ENCODE data around the gene PLPP4.
"Not testable (repeated sequence)": the region's sequence is repeated elsewhere in the genome, so short reads cannot be mapped to it uniquely, and the experiment has no call there.

PLPP4 gene

DNA sequence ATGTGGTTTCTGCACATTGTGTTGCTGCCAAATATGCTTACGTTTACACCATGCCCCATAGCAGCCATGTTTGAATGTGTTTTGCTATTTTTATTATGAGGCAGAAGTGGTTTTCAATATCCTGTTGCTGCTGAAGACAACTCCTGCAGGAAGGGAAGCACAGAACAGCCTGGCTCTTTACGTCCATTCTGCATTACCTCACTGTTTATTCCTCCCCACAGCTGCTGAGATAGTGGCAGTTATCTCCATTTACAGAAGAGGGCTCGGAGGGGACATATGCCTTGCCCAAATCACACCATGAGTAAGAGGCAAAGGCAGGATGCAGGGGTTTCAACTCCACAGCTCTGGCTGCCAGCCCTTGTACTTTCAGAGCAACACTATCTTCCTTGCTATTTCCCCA, 35.3 kb downstream of the PLPP4 start:
- DNase-seq = no peak

DNA sequence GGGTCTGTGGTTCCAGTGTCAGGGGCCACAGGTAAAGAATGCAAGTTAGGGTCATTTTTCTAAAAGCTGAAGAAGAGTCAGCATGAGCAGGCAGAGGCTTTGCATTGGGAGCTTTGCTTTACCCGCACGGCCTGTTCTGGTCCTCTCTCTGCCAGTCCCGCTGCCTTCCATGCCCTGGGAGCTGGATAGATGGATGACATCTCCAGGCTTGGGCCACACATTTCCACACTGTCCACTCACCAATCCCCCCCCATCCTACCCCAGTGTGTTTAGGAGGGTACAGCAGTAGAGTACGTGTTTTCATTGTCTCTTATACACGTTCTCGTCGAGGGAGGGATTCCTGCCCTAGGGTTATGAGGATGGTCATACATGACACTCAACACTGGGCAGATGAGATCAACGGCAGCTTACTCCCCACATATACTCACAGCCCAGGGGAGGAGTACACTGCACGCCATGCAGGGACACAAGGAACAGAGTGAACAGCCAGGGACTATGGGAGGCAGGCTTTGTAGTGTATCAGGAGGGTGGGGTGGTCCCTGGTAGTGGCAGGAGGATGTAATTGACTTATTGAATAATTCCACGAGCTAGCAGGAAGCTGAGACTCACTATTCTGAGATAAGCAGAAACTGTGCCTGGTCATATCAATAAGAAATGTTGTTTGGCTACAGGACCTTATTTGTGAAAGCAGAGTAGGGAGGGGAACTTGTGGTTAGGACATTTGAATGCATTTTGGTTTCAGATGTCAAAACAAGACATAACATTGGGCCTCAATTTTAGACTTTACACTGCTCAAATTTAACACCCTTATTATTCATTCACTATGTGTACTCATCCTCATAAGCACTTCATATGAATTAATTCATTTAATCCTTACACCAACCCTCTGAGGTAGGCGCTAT, 36.6 kb downstream of the PLPP4 start:
- no peak for DNase-seq

DNA sequence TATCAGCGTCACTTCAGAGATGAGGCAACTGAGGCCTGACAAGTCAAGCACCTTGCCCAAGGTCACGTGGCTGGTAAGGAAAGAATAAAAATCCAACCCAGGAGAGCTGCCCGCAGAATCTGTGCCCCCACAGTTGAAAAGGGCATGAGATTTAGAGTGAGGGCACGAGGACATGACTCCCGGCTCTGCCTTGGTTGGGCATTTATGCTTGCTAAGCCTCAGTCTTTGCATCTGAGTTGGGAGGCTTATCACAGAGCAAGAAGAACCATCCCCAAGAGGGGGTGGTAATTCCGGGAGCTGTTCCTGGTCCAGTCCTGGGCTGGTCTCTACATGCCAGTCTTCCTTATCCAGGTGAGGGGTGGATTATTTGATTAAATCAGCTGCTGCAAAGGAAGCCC, 37.3 kb downstream of the PLPP4 start:
- DNase-seq = no peak

DNA sequence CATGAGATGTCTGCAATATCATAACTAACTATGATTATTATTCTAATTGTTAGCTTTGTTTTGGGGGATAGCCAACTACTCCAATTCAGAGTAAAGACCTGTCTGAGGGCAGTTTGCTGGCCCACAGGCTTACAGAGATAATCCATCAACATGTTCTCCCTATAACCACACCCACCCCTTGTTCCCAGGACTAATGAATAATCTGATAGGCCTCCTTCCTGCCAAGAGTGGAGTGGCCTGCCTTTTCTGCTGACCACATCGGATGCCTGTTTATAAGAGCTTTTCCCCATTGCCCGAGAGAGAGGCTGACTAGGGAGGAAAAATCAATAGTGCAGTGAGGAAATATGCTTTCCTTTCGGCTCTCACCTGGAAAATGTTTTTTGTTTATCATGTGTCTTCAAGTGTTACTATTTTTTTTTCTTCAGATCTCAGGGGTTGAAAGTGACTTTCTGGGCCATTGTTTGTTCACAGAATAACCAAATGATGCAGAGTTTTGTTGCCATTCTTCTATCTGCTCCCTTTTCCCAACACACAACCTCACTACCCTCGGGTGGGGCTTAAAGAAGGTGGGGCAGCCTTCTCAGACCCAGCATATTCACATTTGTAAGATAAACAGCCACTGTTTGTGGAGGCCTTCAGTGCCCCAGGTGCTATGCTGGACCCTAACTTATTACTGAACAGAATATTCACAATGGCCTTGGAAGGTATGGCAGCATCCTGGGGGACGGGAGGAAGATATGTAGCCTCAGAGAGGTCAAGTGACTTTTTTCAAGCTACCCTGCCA, 38.4 kb downstream of the PLPP4 start:
- no peak for DNase-seq

DNA sequence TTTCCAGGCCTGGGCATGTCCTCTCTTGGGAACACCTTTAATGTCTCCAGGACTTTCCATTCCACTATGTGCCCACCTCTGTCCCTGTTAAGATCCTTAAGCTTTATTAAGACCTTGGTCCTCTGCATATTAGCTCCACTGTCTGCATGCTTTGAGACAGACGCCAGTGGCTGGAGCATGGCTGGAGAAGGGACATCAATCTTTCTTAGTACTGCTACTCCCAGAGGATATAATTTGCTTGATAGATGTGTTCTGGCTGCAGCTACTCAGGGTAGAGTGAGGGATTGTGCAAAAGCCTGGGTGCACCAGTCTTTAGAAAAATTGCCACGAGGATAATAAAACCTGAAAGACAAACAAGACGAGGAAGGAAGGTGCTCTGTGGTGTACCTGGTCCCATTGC, 42.9 kb downstream of the PLPP4 start:
- no peak for DNase-seq

DNA sequence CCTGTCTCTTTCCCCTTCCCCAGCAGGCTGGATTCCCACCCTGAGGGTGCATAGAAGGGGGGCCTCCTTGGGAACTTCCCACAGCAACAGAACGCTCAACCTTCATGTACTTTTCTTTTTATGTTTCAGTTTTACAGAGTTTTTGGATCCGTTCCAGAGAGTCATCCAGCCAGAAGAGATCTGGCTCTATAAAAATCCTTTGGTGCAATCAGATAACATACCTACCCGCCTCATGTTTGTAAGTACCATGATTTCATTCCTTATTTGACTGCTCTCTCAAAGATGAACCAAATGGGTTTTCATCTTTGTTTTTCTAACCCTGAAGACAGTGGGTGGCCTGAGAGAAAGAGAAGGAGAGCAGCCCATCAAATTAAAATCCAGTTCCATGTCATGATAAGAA, 46.7 kb downstream of the PLPP4 start:
- DNase-seq = no peak

DNA sequence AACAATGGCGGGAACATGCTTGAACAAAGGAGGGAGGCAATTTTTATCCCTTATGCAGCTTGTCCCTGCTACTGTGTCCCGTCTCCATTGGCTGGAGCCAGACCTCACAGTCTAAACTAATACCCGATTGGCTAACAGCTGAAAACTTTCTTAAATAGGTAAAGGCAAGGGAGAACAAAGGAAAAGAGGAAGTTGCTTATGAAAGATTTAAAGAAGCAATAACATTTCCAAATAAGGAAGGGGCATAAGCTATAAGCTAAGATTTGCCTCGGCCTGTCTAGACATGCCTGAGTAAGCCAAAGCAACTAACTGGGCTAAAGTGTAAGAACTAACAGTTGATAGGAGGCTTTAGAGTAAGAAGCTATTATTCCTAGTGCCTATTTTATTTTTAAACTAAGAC, 47.2 kb downstream of the PLPP4 start:
- not testable (repeated sequence) for DNase-seq

DNA sequence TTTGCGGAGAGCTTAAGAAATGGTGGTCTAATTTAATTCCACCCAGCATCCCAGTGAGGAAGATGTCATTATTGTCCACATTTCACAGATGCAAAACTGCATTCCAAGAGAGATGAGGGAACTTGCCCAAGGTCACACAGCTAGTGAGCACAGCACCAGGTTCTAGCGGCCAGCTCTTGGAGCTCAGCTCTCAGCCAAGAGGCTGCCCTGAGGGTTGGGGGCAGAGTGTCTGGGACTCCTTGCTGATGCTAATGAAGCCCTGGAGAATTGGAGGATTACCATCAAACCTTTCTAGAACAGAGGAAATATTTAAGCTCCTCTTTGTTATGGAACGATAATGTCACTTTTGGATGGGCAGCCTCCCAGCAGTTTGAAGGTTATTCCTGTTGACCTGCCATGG, 48.0 kb downstream of the PLPP4 start:
- no peak for DNase-seq

DNA sequence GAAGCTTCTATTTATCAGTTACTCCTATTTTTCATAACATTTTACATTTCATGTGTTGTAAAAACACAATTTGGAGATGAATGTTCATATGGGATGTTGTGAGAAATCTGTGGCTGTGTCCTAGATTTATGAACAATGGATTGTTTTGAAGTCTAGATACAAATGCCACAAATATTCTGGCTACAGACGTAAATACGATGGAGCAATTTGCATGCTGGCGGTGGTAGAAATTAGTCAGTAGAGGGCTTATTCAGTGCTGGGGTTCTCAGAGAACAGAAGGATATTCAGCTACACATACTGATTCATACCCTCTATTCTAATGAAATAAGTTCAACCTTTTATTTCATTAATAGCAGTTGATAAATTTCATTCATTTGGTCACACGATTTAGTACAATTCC, 48.8 kb downstream of the PLPP4 start:
- no peak for DNase-seq

DNA sequence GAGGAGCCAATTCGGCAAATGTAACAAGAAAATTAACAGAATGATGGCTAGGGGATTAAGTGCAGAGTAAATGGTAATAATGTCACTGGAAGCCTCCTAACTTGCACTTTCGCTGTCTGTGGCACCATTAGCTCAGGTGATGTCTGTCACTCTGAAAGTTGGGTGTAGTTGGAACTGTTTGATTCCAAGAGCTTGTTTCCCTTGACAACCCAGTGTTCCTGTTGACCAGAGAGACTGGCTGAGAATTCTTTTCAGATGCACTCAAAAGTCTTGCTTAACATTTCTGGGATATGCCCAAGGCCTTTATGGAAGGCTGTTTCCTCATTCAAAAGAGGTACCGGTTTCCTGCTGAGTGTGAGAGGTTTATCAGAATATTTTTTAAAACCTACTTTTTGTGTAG, 49.6 kb downstream of the PLPP4 start:
- no peak for DNase-seq

DNA sequence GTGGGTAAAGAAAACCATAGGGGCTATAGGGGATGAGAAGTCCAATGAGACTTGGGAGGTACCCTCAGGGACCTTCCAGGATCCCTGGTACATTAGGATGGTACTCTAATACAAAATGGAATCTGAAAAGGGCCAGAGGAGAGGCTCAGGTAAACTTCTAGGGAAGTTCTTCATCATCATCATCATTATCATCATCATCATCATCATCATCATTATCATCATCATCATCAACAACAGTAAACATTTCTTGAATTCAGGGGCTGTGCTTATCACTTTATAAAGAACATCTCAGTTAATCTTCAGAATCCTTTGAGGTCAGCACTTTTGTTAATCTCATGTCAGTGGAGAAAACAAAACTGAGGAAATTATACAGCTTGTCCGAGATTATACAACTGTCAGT, 50.1 kb downstream of the PLPP4 start:
- no peak for DNase-seq

DNA sequence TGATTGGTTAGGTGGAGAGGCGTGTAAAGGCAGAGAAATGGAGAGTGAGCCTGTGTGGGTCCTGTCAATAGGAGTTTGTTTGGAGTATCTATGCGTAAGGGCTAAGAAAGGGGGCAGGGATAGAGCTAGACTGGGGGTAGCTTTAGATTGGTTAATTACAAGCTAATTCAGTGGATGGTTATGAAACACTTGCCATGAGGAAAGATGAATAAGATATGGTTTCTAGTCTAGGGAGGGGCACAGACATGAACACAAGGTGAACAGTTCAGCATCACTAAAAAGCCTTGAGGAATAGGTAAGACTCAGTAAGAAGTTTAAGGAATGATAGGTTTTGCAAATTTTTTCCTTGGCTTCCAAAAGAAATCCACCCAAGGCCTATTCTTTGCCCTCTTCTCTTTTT, 50.6 kb downstream of the PLPP4 start:
- no peak for DNase-seq

DNA sequence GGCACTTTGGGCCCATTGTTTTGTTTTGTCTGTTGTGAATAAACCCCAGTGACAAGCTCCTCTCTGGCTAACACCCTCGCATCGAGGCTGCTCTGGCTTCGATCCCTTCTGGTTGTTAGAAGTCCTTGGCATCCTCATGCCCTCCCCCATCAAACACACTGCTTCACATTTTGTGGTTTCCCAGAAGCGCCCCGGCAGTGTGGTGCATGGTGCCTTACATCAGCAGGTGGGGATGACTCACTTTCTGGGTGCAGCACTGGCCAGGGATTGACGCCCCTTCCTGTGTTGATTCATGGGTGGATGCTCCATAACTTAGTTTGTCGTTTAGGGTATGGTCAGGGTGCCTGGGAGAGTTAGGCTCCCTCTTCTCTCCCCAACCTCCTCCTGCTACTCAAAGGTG, 51.4 kb downstream of the PLPP4 start:
- DNase-seq = no peak

DNA sequence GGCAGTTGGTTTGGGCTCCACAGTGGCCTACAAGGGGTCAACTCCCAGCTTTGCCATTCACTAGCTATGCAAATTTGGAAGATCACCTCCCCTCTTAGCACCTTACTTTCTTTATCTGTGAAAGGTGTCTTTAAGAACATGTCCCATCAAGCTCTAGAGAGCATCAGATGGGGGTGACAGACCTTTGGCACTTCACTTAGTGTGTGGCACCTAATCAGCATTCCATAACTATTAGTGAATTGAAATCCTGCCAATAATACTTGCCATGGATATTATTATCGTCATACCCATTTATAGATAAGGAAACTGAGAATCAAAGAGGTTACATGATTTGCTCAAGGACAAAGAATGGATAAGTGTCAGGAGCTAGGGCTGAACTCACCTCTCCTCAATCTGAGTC, 51.9 kb downstream of the PLPP4 start:
- no peak for DNase-seq

DNA sequence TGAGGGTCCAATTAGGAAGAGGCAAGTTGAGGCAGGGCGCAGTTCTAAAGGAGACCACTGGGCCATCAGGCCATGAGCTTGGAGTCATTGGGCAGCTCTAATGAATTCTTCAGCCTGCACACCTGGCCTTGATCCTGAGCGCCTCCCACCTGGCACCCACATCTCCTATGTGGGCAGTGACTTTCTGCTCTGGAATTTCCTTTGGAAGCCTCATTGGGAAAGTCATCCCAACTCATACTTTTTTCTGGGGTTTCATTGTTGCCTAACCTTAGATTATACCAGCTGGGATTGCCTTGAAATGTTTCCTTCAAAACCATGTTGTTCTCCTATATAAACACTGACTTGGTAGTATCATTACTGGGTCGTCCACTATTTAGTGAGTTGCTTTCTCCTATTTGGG, 54.1 kb downstream of the PLPP4 start:
- DNase-seq = no peak

DNA sequence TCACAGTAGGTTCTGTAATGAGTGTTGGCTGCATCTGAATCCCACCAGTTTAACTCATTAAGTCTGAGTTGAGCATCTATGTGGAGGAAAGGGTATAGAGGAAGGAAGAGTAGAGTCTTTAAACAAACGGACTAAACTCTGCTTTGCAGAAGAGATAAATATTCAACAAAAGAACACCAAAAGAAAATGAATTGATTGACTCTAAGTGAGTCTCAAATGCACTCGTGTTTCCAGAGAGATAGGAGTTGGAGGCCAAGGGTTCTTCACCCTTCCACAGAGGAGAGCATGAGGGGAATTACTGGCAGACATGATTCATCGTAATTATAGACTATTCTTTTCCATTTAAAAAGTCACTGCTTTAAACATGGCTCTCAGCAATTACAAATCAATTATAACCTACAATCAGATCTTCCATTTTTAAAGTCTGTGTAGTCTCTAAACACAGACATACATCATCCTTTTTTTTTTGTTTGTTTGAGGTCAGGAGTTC, 56.3 kb downstream of the PLPP4 start:
- no peak for DNase-seq

DNA sequence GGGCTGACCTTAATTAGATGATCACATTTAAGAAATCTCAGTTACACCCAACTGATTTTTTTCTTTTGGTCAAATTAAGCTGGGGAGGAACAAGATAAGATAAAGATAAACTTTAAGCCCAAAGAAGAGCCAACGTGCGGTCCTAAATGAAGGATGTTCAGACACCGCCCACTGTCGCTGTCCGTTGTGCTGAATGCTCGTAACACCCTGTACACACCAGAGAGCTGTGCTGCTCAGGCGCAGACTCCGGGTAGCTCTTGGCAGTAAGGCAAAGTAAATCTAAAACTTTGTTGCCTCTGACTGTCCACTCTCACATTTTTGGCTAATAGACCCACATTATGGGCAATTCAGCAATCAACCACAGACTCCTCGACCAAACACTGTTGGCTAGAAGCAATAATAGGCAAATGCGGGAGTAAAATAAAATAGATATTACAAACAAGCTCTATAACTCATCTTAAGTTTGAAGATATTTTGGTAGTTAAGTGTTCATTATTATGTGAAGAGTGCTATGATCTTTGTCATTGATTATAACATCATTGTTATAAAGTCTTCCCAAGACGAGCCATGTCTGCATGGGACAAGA, 57.1 kb downstream of the PLPP4 start:
- no peak for DNase-seq

DNA sequence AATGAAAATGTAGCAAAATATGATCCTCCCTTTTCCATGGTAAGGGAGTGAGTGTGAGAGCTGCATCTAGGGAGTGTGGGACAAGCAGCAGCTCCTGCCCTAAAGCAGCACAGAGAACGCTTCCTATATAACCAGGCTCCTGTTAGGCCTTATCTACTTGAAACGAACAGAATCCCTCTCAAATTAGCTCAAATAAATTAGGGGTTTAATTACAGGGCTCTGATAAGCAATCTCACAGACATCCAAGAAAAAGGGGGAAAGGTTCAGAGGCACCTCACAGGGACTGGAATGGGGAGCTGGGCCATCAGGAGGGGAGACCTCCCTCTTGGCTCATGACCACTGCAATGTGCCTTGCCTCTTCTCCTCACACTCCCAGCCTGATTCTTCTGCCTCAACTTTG, 57.9 kb downstream of the PLPP4 start:
- no peak for DNase-seq

DNA sequence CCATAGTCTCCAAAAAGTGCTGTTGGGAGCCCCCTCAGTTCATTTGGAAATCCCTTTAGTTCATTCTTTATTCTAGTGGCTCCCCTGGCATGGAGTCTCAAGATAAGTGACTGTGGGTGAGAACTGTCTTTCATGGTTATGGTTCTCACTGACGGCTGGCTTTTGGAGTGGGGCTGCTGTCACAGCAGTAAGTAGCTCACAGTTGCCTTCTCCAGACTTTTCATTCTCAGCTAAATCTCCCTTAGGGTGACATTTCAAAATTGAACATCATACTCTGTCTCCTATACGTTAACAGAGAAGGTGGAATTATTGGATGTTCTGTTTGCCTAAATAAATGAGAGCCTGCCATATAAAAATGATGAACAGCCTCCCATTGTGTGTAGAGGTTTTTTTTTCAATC, 58.7 kb downstream of the PLPP4 start:
- no peak for DNase-seq

DNA sequence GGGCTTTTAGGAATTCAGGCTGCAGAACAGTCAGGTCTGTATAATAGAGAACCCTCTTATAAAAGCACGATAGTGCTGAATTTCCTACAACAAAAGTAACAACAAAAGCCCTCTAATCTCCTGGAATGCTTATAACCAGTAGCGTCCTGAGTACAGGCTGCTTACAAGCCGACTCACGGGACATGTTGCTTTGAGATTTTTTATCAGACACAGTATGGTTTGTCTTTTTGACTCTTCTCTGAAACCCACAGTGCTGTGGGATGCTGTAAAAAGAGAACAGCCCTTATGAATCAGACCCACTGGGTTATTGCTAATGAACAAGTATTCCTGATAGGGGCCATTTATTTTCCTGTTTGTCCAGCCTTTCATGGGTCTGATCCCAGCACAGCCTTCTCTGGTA, 59.4 kb downstream of the PLPP4 start:
- no peak for DNase-seq

DNA sequence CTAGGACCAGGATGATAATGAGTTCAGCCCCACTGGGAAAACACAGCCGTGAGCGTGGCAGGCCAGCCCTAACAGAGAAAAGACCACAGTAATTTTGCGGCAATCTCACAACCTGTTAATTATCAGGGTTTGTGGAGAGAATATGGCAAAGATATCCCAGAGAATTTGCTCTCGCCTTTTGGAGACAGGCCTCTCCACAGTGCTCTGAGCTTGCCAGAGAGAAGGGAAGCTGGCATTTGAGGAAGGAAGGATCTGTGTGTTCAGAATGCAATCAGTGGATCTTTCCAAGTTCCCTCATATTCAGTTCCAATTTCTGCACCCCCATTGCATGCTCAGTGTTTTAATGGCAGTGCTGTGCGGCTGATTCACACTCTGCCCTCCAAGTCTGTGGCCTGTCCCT, 60.2 kb downstream of the PLPP4 start:
- no peak for DNase-seq

DNA sequence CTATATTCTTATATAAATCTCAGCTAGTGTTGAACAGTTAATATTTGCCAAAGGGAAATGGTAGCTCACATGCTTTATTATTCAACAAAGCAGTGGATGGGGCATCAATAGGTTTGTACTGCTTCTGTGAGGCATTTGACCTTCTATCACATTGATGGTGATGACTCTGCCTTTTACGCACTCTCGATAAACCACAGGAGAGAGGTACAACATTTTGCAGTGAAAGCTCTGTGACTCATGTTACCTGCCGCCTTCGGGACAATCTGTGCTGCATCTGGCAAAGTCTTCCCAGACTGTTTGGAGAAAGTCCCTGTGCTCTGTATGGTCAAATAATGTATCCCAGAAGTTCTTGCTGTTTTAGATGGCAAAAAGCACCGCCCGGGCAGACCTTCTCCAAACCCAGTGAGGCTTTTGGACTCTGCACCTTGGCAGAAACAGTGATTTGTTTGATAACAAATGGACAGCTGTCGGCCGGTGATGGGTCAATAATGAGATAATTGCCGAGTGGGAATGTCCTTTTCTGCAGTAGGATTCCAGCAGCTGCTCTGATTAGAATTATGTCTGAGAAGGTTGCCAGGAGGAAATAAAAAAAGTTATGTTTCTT, 61.0 kb downstream of the PLPP4 start:
- DNase-seq = no peak

DNA sequence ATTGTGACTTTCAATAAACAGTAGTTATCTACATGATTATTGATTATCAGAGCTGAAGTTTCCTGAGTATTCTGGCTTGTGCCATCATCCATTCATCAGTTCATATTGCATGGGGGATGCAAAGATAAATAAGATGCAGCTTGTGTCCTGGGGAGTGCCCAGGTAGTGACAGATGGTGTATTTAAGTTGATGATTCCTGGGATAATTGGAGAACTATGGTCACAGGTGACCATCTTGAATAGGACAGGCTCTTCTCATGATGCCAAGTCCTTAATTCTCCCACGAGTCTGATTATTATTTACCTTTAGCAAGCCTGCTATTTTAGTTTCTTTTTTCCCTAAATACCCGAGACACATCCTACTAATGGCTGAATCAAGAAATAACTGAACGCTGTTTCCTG, 64.9 kb downstream of the PLPP4 start:
- DNase-seq = no peak

DNA sequence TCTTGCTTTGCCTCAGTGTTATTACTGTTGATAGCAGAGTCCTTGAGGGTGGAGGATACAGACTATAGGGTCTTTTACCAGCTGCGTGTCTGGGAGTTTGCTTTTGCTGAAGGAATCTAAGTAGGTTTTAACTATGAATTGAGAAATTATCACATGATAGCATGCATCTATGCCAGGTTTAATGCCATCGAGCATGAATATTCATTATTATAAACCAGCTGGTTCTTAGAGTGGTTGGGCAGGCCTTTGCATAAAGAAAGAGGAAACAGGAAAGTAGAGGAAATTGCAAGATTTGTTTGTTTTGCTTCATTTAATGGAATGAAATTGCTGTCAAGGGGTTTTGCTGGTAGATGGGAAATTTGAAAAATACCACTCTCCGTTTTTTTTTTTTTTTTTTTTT, 70.7 kb downstream of the PLPP4 start:
- DNase-seq = no peak
